ENCODE data around the gene SSBP3. TPM values are rescaled to one million over a fixed set of nuclear protein-coding genes. Genes with fewer than 3 reads are reported as not detected.

SSBP3 gene
- total and polyA plus RNA-seq, 4 donors, result 7.7 to 24.7 (median 17.3) TPM

DNA sequence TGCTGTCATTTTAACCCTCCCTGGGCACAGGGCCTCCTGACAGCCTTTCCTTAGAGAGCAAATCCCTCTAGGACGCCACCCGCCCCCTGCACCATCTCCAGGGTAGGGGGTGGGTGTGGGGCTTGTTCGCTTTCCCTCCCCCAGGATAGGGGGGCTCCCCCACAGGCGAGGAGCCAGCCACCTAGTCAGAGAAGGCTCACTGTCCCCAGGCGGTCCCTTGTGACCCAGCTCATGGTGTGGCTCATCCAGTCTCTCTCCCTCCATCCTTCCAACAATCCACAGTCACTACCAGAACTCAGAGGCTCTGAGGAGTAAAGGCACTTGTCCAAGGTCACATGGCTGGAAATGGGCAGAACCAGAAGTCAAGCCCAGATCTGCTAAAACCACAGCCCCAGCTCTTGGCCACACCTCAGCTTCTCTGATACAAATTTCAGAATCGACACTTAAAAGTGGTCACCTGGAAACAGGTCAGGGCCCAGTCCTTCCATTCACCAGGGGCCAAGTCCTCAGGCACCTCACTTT is 116.4 kb downstream of the SSBP3 start:
- Histone ChIP-seq H3K9ac (ENCODE audit: low read depth in 1 of 2, low read length in 2 of 2) (no peak overlapping the region), H3K9me3 (ENCODE audit: control insufficient read depth in 4 of 4, low read length in 3 of 4) (no peaks in the 10 kb centered on the region), H3K27me3 (ENCODE audit: control insufficient read depth in 4 of 4, insufficient read depth in 4 of 4, low read length in 3 of 4) (no peaks in the 10 kb centered on the region), H3K4me3 (ENCODE audit: low read depth in 1 of 3, low read length in 3 of 3) (no peak overlapping the region), H3K36me3 (ENCODE audit: control insufficient read depth in 4 of 4, insufficient read depth in 3 of 4, low read depth in 1 of 4, low read length in 3 of 4) (no peaks in the 10 kb centered on the region), H3K4me1 (ENCODE audit: control insufficient read depth in 4 of 4, insufficient read depth in 4 of 4, low read length in 3 of 4) (peaks cover 18 to 27% (median 21%) of the 10 kb centered on the region in 4 donors), H3K27ac (ENCODE audit: low read depth in 1 of 2, low read length in 2 of 2) (no peak overlapping the region)
- no peak for DNase-seq (ENCODE audit: low spot score)
- WGBS, result 90% methylated on average over 6 of the region's 6 CpGs
- TF ChIP-seq, protein P1, sequence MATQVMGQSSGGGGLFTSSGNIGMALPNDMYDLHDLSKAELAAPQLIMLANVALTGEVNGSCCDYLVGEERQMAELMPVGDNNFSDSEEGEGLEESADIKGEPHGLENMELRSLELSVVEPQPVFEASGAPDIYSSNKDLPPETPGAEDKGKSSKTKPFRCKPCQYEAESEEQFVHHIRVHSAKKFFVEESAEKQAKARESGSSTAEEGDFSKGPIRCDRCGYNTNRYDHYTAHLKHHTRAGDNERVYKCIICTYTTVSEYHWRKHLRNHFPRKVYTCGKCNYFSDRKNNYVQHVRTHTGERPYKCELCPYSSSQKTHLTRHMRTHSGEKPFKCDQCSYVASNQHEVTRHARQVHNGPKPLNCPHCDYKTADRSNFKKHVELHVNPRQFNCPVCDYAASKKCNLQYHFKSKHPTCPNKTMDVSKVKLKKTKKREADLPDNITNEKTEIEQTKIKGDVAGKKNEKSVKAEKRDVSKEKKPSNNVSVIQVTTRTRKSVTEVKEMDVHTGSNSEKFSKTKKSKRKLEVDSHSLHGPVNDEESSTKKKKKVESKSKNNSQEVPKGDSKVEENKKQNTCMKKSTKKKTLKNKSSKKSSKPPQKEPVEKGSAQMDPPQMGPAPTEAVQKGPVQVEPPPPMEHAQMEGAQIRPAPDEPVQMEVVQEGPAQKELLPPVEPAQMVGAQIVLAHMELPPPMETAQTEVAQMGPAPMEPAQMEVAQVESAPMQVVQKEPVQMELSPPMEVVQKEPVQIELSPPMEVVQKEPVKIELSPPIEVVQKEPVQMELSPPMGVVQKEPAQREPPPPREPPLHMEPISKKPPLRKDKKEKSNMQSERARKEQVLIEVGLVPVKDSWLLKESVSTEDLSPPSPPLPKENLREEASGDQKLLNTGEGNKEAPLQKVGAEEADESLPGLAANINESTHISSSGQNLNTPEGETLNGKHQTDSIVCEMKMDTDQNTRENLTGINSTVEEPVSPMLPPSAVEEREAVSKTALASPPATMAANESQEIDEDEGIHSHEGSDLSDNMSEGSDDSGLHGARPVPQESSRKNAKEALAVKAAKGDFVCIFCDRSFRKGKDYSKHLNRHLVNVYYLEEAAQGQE (IDR thresholded peaks at IDR 0.05), result no peak
- TF ChIP-seq HNF4A (conservative IDR thresholded peaks at IDR 0.05), result no peak
- TF ChIP-seq, protein P2, sequence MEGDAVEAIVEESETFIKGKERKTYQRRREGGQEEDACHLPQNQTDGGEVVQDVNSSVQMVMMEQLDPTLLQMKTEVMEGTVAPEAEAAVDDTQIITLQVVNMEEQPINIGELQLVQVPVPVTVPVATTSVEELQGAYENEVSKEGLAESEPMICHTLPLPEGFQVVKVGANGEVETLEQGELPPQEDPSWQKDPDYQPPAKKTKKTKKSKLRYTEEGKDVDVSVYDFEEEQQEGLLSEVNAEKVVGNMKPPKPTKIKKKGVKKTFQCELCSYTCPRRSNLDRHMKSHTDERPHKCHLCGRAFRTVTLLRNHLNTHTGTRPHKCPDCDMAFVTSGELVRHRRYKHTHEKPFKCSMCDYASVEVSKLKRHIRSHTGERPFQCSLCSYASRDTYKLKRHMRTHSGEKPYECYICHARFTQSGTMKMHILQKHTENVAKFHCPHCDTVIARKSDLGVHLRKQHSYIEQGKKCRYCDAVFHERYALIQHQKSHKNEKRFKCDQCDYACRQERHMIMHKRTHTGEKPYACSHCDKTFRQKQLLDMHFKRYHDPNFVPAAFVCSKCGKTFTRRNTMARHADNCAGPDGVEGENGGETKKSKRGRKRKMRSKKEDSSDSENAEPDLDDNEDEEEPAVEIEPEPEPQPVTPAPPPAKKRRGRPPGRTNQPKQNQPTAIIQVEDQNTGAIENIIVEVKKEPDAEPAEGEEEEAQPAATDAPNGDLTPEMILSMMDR (IDR thresholded peaks at IDR 0.05; ENCODE audit: low read depth, low read length, missing input control), result no peak
- no peak for TF ChIP-seq FOXA2 (IDR thresholded peaks at IDR 0.05)
- TF ChIP-seq HNF4G (IDR thresholded peaks at IDR 0.05), result no peak
- TF ChIP-seq YY1 (IDR thresholded peaks at IDR 0.05), result no peak
- TF ChIP-seq RAD21 (IDR thresholded peaks at IDR 0.05), result no peak
- no peak for TF ChIP-seq TAF1 (conservative IDR thresholded peaks at IDR 0.05)
- TF ChIP-seq, protein P3, sequence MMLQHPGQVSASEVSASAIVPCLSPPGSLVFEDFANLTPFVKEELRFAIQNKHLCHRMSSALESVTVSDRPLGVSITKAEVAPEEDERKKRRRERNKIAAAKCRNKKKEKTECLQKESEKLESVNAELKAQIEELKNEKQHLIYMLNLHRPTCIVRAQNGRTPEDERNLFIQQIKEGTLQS (IDR thresholded peaks at IDR 0.05), result no peak
- no peak for TF ChIP-seq SP1 (IDR thresholded peaks at IDR 0.05)
- TF ChIP-seq JUND (IDR thresholded peaks at IDR 0.05), result no peak
- TF ChIP-seq, protein P4, sequence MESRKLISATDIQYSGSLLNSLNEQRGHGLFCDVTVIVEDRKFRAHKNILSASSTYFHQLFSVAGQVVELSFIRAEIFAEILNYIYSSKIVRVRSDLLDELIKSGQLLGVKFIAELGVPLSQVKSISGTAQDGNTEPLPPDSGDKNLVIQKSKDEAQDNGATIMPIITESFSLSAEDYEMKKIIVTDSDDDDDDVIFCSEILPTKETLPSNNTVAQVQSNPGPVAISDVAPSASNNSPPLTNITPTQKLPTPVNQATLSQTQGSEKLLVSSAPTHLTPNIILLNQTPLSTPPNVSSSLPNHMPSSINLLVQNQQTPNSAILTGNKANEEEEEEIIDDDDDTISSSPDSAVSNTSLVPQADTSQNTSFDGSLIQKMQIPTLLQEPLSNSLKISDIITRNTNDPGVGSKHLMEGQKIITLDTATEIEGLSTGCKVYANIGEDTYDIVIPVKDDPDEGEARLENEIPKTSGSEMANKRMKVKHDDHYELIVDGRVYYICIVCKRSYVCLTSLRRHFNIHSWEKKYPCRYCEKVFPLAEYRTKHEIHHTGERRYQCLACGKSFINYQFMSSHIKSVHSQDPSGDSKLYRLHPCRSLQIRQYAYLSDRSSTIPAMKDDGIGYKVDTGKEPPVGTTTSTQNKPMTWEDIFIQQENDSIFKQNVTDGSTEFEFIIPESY (IDR thresholded peaks at IDR 0.05), result no peak
- no peak for TF ChIP-seq FOXA1 (IDR thresholded peaks at IDR 0.05)
- no peak for TF ChIP-seq GABPA (IDR thresholded peaks at IDR 0.05 in 1 of 2, conservative IDR thresholded peaks at IDR 0.05 in 1 of 2)
- TF ChIP-seq RXRA (IDR thresholded peaks at IDR 0.05), result no peak
- no peak for TF ChIP-seq NR2F2 (IDR thresholded peaks at IDR 0.05)
- TF ChIP-seq, protein P5, sequence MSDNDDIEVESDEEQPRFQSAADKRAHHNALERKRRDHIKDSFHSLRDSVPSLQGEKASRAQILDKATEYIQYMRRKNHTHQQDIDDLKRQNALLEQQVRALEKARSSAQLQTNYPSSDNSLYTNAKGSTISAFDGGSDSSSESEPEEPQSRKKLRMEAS (IDR thresholded peaks at IDR 0.05), result no peak
- TF ChIP-seq EGR1 (IDR thresholded peaks at IDR 0.05; ENCODE audit: low read depth in 2 of 2), result no peak

All from liver (tissue), 9 donors.